ENCODE data around the gene TBCE.

Gene TBCE

DNA sequence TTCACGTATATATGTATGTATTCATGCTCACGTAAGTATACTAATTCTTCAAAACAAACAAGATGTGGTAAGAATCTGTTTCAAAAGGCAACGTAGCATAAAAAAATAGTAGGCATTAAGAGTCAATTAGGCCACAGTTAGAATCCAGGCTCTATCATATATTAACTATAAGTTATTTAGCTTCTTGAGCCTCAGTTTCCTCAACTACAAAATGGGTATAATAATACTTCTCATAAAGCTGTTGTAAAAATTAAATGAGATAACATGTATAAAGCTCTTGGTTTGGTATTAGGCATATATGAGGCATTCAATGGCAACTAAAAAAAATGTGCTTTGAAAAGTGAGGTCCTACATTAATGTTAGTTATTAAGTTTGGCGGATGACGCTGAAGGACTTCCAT, 127.8 kb downstream of the TBCE start:
- no peak overlapping the region for H3K27ac ChIP-seq
- no peak for TF ChIP-seq ZFX (IDR thresholded peaks at IDR 0.05; ENCODE audit: borderline replicate concordance)
- TF ChIP-seq, protein P1, sequence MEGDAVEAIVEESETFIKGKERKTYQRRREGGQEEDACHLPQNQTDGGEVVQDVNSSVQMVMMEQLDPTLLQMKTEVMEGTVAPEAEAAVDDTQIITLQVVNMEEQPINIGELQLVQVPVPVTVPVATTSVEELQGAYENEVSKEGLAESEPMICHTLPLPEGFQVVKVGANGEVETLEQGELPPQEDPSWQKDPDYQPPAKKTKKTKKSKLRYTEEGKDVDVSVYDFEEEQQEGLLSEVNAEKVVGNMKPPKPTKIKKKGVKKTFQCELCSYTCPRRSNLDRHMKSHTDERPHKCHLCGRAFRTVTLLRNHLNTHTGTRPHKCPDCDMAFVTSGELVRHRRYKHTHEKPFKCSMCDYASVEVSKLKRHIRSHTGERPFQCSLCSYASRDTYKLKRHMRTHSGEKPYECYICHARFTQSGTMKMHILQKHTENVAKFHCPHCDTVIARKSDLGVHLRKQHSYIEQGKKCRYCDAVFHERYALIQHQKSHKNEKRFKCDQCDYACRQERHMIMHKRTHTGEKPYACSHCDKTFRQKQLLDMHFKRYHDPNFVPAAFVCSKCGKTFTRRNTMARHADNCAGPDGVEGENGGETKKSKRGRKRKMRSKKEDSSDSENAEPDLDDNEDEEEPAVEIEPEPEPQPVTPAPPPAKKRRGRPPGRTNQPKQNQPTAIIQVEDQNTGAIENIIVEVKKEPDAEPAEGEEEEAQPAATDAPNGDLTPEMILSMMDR (IDR thresholded peaks at IDR 0.05): no peak

DNA sequence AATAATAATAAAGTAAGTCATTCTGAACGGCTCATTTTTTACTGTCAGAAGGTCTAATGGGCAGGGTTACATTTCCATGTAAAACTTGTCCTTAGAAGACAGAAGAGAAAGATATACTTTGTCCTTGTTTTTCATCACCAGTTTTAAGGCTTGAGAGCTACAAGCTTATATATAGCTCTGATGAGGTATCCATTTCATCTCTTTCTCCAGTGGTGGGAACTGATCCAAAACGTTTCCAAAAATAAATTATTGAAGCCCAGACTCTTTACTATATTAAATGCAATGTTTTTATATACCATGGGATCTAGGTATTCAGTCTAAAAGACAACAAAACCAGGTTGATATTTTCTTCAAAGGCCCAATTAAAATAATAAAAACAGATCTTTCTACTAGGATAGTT, 128.3 kb downstream of the TBCE start:
- H3K27ac ChIP-seq: no peak overlapping the region
- no peak for TF ChIP-seq ZFX (IDR thresholded peaks at IDR 0.05; ENCODE audit: borderline replicate concordance)
- TF ChIP-seq, protein P1 (IDR thresholded peaks at IDR 0.05): no peak

DNA sequence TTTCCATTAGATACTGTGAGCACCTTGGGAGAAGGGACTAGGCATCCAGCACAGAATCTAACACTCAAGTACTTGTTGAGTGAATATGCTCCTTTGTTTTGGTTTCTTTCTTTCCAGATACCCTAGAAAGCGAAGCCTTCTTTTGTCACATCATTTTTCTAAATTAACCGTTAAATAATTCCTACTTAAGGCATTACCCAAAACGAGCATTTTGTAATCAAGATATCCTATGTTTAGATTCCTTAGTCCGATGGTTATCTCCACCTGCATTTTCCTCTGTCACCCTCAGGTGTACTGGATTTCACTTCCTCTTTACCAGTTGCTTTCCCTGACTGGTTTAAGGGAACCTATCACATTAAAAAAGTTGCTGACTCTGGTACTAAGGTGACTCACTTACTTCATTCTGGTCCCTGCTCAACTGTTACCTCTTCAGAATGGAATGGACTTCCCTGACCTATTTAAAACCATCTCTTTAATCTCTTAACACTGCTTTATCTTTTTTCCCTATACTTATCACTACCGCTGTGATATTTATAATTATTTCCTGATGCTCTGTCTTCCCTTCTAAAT, 133.8 kb downstream of the TBCE start:
- no peak for TF ChIP-seq ZFX (IDR thresholded peaks at IDR 0.05; ENCODE audit: borderline replicate concordance)
- TF ChIP-seq, protein P1 (IDR thresholded peaks at IDR 0.05): no peak
- H3K27ac ChIP-seq: no peak overlapping the region

All from 22Rv1 (cell line).